Activated T-cell treated with anti-CD3 and anti-CD28 coated beads, Interleukin-2, amount 50 U/mL, for 4 hours (primary cell): Measurements from ENCODE around the gene LZTFL1. TPM values are rescaled to one million over a fixed set of nuclear protein-coding genes. Genes with fewer than 3 reads are reported as not detected.
"Not testable (repeated sequence)": the region's sequence is repeated elsewhere in the genome, so short reads cannot be mapped to it uniquely, and the experiment has no call there.

Experiments used
- ATAC-seq, 2 donors: fragments of 200-7000 bp; cut with Tn5 transposase; one replicate each; pipeline ENCODE4 v1.10.0; 2021
- DNase-seq: peaks from one replicate; pipeline ENCODE4 v3.0.0-alpha.2; 2020
- H3K27me3 Mint-ChIP-seq: one replicate; pipeline ENCODE4 v1.8.0; 2021; ENCODE audit warnings: low read depth, mixed read lengths
- H3K36me3 Mint-ChIP-seq: one replicate; pipeline ENCODE4 v1.8.0; 2022; ENCODE audit warnings: mixed read lengths; ENCODE audit not compliant: insufficient read depth
- H3K4me1 Mint-ChIP-seq: one replicate; pipeline ENCODE4 v1.8.0; 2021; ENCODE audit warnings: low read depth, mixed read lengths
- H3K4me3 Mint-ChIP-seq: one replicate; pipeline ENCODE4 v1.8.0; 2021; ENCODE audit warnings: mild to moderate bottlenecking, moderate library complexity, mixed read lengths
- H3K9me3 Mint-ChIP-seq: one replicate; pipeline ENCODE4 v1.8.0; 2021; ENCODE audit warnings: mixed read lengths
- total RNA-seq, 3 donors: library from RNA; stranded (reverse); gene quantifications; one replicate each; pipeline ENCODE4 v1.2.1, GENCODE V29; 2021

LZTFL1 gene
- total RNA-seq, 3 donors from 2014 or later, result 4.6 to 7.5 (median 7.0) TPM

- ATAC-seq (no peak), DNase-seq (no peak)
- Mint-ChIP-seq H3K9me3 (peaks cover 6% of the 10 kb centered on the region), H3K36me3 (peaks cover 3% of the 10 kb centered on the region), H3K4me1 (peaks cover 34% of the 10 kb centered on the region), H3K4me3 (no peak overlapping the region), H3K27me3 (peaks cover 15% of the 10 kb centered on the region)
Observed at GRCh38 chr3:45873036-45873435, 31.1 kb upstream of the LZTFL1 start.

- no peak overlapping the region for H3K4me3 Mint-ChIP-seq
- H3K9me3 Mint-ChIP-seq, result peaks cover 6% of the 10 kb centered on the region
- H3K27me3 Mint-ChIP-seq, result peaks cover 16% of the 10 kb centered on the region
- peaks cover 3% of the 10 kb centered on the region for H3K36me3 Mint-ChIP-seq
- H3K4me1 Mint-ChIP-seq, result peaks cover 34% of the 10 kb centered on the region
- DNase-seq (no peak), ATAC-seq (no peak)
Observed at GRCh38 chr3:45872569-45872968, 30.6 kb upstream of the LZTFL1 start.

GRCh38 chr3:45871780-45872179 is 29.9 kb upstream of the LZTFL1 start:
- peaks cover 34% of the 10 kb centered on the region for H3K4me1 Mint-ChIP-seq
- H3K9me3 Mint-ChIP-seq, result peaks cover 6% of the 10 kb centered on the region
- no peak for DNase-seq
- peaks cover 21% of the 10 kb centered on the region for H3K27me3 Mint-ChIP-seq
- no peak overlapping the region for H3K4me3 Mint-ChIP-seq
- peaks cover 3% of the 10 kb centered on the region for H3K36me3 Mint-ChIP-seq
- ATAC-seq, result no peak

GRCh38 chr3:45870099-45870498 is 28.2 kb upstream of the LZTFL1 start:
- Mint-ChIP-seq H3K4me3 (peak overlapping the region; percentile 9), H3K4me1 (peaks cover 41% of the 10 kb centered on the region), H3K9me3 (peaks cover 6% of the 10 kb centered on the region), H3K36me3 (peaks cover 3% of the 10 kb centered on the region), H3K27me3 (peaks cover 24% of the 10 kb centered on the region)
- DNase-seq (peak; percentile 46), ATAC-seq (peak; percentile 93 to 94)

GRCh38 chr3:45869638-45870037 is 27.7 kb upstream of the LZTFL1 start:
- ATAC-seq (no peak), DNase-seq (no peak)
- H3K9me3 Mint-ChIP-seq, result peaks cover 6% of the 10 kb centered on the region
- H3K36me3 Mint-ChIP-seq, result peaks cover 3% of the 10 kb centered on the region
- no peak overlapping the region for H3K4me3 Mint-ChIP-seq
- H3K27me3 Mint-ChIP-seq, result peaks cover 24% of the 10 kb centered on the region
- peaks cover 44% of the 10 kb centered on the region for H3K4me1 Mint-ChIP-seq

GRCh38 chr3:45868650-45869049 is 26.7 kb upstream of the LZTFL1 start:
- peaks cover 2% of the 10 kb centered on the region for H3K36me3 Mint-ChIP-seq
- no peak overlapping the region for H3K4me3 Mint-ChIP-seq
- DNase-seq (no peak), ATAC-seq (no peak)
- H3K9me3 Mint-ChIP-seq, result peaks cover 3% of the 10 kb centered on the region
- H3K4me1 Mint-ChIP-seq, result peaks cover 44% of the 10 kb centered on the region
- H3K27me3 Mint-ChIP-seq, result peaks cover 24% of the 10 kb centered on the region

- H3K4me1 Mint-ChIP-seq, result peaks cover 44% of the 10 kb centered on the region
Observed at GRCh38 chr3:45868213-45868612, 26.3 kb upstream of the LZTFL1 start.

GRCh38 chr3:45865563-45865962 is 23.6 kb upstream of the LZTFL1 start:
- DNase-seq (no peak), ATAC-seq (no peak)
- Mint-ChIP-seq H3K36me3 (no peaks in the 10 kb centered on the region), H3K27me3 (peaks cover 38% of the 10 kb centered on the region), H3K4me3 (no peak overlapping the region), H3K4me1 (peaks cover 46% of the 10 kb centered on the region), H3K9me3 (peaks cover 5% of the 10 kb centered on the region)

More at GRCh38 chr3:45868213-45868612, 26.3 kb upstream of the LZTFL1 start:
- DNase-seq (no peak), ATAC-seq (no peak)
- H3K4me3 Mint-ChIP-seq, result no peak overlapping the region
- H3K27me3 Mint-ChIP-seq, result peaks cover 24% of the 10 kb centered on the region
- no peaks in the 10 kb centered on the region for H3K36me3 Mint-ChIP-seq
- peaks cover 5% of the 10 kb centered on the region for H3K9me3 Mint-ChIP-seq

- Mint-ChIP-seq H3K4me3 (no peak overlapping the region), H3K27me3 (peaks cover 40% of the 10 kb centered on the region), H3K9me3 (peaks cover 5% of the 10 kb centered on the region), H3K4me1 (peaks cover 42% of the 10 kb centered on the region), H3K36me3 (no peaks in the 10 kb centered on the region)
- ATAC-seq, result peak; percentile 83 to 87
- no peak for DNase-seq
Observed at GRCh38 chr3:45864760-45865519, 23.0 kb upstream of the LZTFL1 start.

GRCh38 chr3:45861043-45861719 is 19.3 kb upstream of the LZTFL1 start:
- H3K4me1 Mint-ChIP-seq, result peaks cover 39% of the 10 kb centered on the region
- DNase-seq (no peak), ATAC-seq (peak; percentile 70 to 75)
- H3K9me3 Mint-ChIP-seq, result peaks cover 5% of the 10 kb centered on the region
- H3K36me3 Mint-ChIP-seq, result no peaks in the 10 kb centered on the region
- H3K4me3 Mint-ChIP-seq, result no peak overlapping the region
- H3K27me3 Mint-ChIP-seq, result peaks cover 29% of the 10 kb centered on the region

- H3K27me3 Mint-ChIP-seq, result peaks cover 24% of the 10 kb centered on the region
- peaks cover 5% of the 10 kb centered on the region for H3K9me3 Mint-ChIP-seq
- DNase-seq, result no peak
- H3K36me3 Mint-ChIP-seq, result no peaks in the 10 kb centered on the region
- H3K4me1 Mint-ChIP-seq, result peaks cover 38% of the 10 kb centered on the region
- H3K4me3 Mint-ChIP-seq, result no peak overlapping the region
- ATAC-seq, result no peak
Observed at GRCh38 chr3:45860481-45860880, 18.6 kb upstream of the LZTFL1 start.

- Mint-ChIP-seq H3K9me3 (peaks cover 5% of the 10 kb centered on the region), H3K36me3 (no peaks in the 10 kb centered on the region), H3K4me3 (no peak overlapping the region), H3K4me1 (peaks cover 30% of the 10 kb centered on the region), H3K27me3 (peaks cover 20% of the 10 kb centered on the region)
- DNase-seq (no peak), ATAC-seq (no peak)
Observed at GRCh38 chr3:45858809-45859543, 17.1 kb upstream of the LZTFL1 start.

GRCh38 chr3:45857024-45857423 is 15.1 kb upstream of the LZTFL1 start:
- not testable (repeated sequence) for H3K9me3 Mint-ChIP-seq, H3K36me3 Mint-ChIP-seq, DNase-seq, ATAC-seq, H3K4me3 Mint-ChIP-seq
- H3K4me1 Mint-ChIP-seq, result peaks cover 33% of the 10 kb centered on the region
- H3K27me3 Mint-ChIP-seq, result peaks cover 13% of the 10 kb centered on the region

- not testable (repeated sequence) for H3K4me3 Mint-ChIP-seq, DNase-seq, ATAC-seq, H3K9me3 Mint-ChIP-seq, H3K36me3 Mint-ChIP-seq
- peaks cover 12% of the 10 kb centered on the region for H3K27me3 Mint-ChIP-seq
- H3K4me1 Mint-ChIP-seq, result peaks cover 30% of the 10 kb centered on the region
Observed at GRCh38 chr3:45856323-45856722, 14.4 kb upstream of the LZTFL1 start.
